ENCODE results near the gene TCL1A. TPM values are rescaled to one million over a fixed set of nuclear protein-coding genes. Genes with fewer than 3 reads are reported as not detected.

TCL1A gene
- total RNA-seq, 2 experiments from 2014 or later, result 0.28 to 0.75 TPM

DNA sequence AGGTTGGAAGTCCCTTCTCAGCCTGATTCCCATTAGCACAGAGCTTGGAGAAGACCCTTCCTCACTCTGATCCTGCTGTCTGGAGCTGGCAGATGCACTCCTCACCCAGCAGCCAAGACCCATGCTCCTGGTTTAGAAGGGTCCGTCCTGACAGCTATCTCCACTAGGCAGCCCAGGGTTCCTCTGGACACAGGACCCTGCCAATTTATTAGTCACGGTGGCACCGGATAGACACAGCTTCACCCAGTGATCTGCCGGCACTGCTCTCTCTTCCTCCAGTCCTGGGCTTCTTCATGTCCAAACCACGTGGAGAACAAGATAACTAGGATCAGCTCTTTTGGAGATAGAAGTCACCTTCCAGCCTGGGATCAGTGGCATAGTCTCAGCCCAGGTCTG lies 53.9 kb downstream of the TCL1A start:
- Mint-ChIP-seq H3K4me1 (no peaks in the 10 kb centered on the region), H3K27ac (no peak overlapping the region), H3K36me3 (no peaks in the 10 kb centered on the region), H3K9me3 (no peaks in the 10 kb centered on the region), H3K27me3 (peaks cover 4% of the 10 kb centered on the region), H3K4me3 (no peak overlapping the region)
- no peak for DNase-seq
- no peak for ATAC-seq (ENCODE audit: low read depth)
- POLR2A ChIA-PET, result no interaction called here

Other genes with a start within 250 kb of the TCL1A start
- 10 to 100 TPM; 79.0 to 79.1 TPM for gene SYNE3, start 197.5 kb downstream of the TCL1A start, total RNA-seq
- 10 to 100 TPM; 33.8 to 34.7 TPM for gene GLRX5, start 179.1 kb downstream of the TCL1A start, total RNA-seq
- not detected for gene TCL1B, start 27.7 kb downstream of the TCL1A start, total RNA-seq
- gene TUNAR, start 162.7 kb upstream of the TCL1A start, total RNA-seq, result not detected

Data from activated naive CD8-positive, alpha-beta T cell treated with anti-CD3 and anti-CD28 coated beads, Interleukin-2, amount 10 ng/mL, durations not matched to agents 7 days and 5 days (primary cell).